PC-3 (cell line): ENCODE results near the gene MIPEP.

Source experiments
- EZH2 ChIP-seq: fragments of 300-600 bp; sonication (generic); IDR thresholded peaks from one replicate; pipeline ENCODE4 v1.6.1; 2017; ENCODE audit warnings: antibody characterized with exemption, mild to moderate bottlenecking, low read length; ENCODE audit not compliant: unreplicated experiment
- EZH2phosphoT487 ChIP-seq: fragments of 300-600 bp; sonication (generic); IDR thresholded peaks from 2 replicates; pipeline ENCODE4 v1.6.1; 2018; ENCODE audit warnings: mild to moderate bottlenecking, antibody characterized with exemption, low read length, borderline replicate concordance
- TF ChIP-seq, protein P1 (sequence below): fragments of 300-600 bp; sonication (generic); conservative IDR thresholded peaks from 2 replicates; pipeline ENCODE4 v1.5.1; 2017; ENCODE audit warnings: antibody characterized with exemption, low read depth, mild to moderate bottlenecking, low read length

DNA sequence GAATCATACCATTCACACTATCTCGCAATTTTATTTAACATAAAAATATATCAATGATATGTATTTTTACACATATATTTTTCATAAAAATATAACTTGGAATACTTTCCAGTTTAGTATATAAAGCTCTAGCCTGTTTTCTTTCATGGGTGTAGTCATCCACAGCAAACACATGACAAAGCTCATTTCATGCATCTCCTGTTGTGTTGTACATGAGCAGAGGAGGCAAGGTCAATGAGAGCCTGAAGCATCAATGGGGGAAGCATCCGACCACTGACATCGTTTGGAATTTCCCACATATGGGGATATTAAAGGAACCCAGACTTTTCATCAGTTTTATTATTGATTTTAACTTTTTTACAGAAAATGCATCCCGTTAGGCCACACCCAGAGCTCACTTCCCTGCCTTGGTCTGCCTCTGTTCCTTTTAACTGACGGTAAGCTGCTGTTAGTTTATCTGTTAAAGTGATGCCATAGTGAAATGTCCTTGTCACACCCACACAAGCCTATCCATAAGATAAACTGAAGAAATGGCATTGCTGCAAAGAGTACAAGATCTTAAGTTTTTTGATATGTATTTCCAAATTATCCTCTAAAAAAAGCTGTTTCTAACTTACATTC lies 44.0 kb downstream of the MIPEP start:
- TF ChIP-seq, protein P1, sequence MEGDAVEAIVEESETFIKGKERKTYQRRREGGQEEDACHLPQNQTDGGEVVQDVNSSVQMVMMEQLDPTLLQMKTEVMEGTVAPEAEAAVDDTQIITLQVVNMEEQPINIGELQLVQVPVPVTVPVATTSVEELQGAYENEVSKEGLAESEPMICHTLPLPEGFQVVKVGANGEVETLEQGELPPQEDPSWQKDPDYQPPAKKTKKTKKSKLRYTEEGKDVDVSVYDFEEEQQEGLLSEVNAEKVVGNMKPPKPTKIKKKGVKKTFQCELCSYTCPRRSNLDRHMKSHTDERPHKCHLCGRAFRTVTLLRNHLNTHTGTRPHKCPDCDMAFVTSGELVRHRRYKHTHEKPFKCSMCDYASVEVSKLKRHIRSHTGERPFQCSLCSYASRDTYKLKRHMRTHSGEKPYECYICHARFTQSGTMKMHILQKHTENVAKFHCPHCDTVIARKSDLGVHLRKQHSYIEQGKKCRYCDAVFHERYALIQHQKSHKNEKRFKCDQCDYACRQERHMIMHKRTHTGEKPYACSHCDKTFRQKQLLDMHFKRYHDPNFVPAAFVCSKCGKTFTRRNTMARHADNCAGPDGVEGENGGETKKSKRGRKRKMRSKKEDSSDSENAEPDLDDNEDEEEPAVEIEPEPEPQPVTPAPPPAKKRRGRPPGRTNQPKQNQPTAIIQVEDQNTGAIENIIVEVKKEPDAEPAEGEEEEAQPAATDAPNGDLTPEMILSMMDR: no peak
- TF ChIP-seq EZH2phosphoT487 (no peak), EZH2 (no peak)
